ENCODE measurements around the gene CMKLR1. TPM values are rescaled to one million over a fixed set of nuclear protein-coding genes. Genes with fewer than 3 reads are reported as not detected.

The CMKLR1 gene
- total RNA-seq, 1 experiment from 2014 or later = 0.24 TPM

- ChIA-PET POLR2A (ENCODE audit: low non-redundant PET) (no interaction called here), CTCF (no interaction called here)
Observed at GRCh38 chr12:108325549-108325948, 13.6 kb downstream of the CMKLR1 start.

GRCh38 chr12:108325018-108325358 is 14.1 kb downstream of the CMKLR1 start:
- CTCF ChIA-PET = no interaction called here

More at GRCh38 chr12:108325549-108325948, 13.6 kb downstream of the CMKLR1 start:
- no peaks in the 10 kb centered on the region for H3K36me3 ChIP-seq (ENCODE audit: insufficient read depth, low read length, poor library complexity, severe bottlenecking)
- no peaks in the 10 kb centered on the region for H3K4me1 ChIP-seq (ENCODE audit: insufficient read depth, low read length, poor library complexity, severe bottlenecking)
- H3K4me3 ChIP-seq (ENCODE audit: low read depth, low read length, poor library complexity, severe bottlenecking) = no peak overlapping the region
- H3K9me3 ChIP-seq (ENCODE audit: low read depth, low read length, poor library complexity, severe bottlenecking) = no peaks in the 10 kb centered on the region
- BruUV-seq (replicated peaks) = no TSS peak
- peaks cover 10% of the 10 kb centered on the region for H3K27me3 ChIP-seq (replicated peaks; ENCODE audit: insufficient read depth, low read depth, low read length, poor library complexity)
- intact Hi-C loops (cut with micrococcal nuclease; ENCODE audit: unreplicated experiment) = no loop called here
- no peak overlapping the region for H3K27ac ChIP-seq (ENCODE audit: low read depth, low read length, poor library complexity, severe bottlenecking)
- DNase-seq (ENCODE audit: low spot score) = no peak
- no peak for TF ChIP-seq CTCF (conservative IDR thresholded peaks at IDR 0.05; ENCODE audit: low read depth, low read length)
- TF ChIP-seq EZH2 (IDR thresholded peaks at IDR 0.05; ENCODE audit: borderline replicate concordance, low read depth, low read length, poor library complexity, severe bottlenecking) = no peak

GRCh38 chr12:108324351-108325017 is 14.6 kb downstream of the CMKLR1 start:
- no peaks in the 10 kb centered on the region for H3K9me3 ChIP-seq (ENCODE audit: low read depth, low read length, poor library complexity, severe bottlenecking)
- H3K27ac ChIP-seq (ENCODE audit: low read depth, low read length, poor library complexity, severe bottlenecking) = no peak overlapping the region
- no peak for TF ChIP-seq CTCF (conservative IDR thresholded peaks at IDR 0.05; ENCODE audit: low read depth, low read length)
- TF ChIP-seq EZH2 (IDR thresholded peaks at IDR 0.05; ENCODE audit: borderline replicate concordance, low read depth, low read length, poor library complexity, severe bottlenecking) = no peak
- H3K4me1 ChIP-seq (ENCODE audit: insufficient read depth, low read length, poor library complexity, severe bottlenecking) = no peaks in the 10 kb centered on the region
- CTCF ChIA-PET = no interaction called here
- no peak overlapping the region for H3K4me3 ChIP-seq (ENCODE audit: low read depth, low read length, poor library complexity, severe bottlenecking)
- no peaks in the 10 kb centered on the region for H3K36me3 ChIP-seq (ENCODE audit: insufficient read depth, low read length, poor library complexity, severe bottlenecking)
- peaks cover 10% of the 10 kb centered on the region for H3K27me3 ChIP-seq (replicated peaks; ENCODE audit: insufficient read depth, low read depth, low read length, poor library complexity)
- no peak for DNase-seq (ENCODE audit: low spot score)
- POLR2A ChIA-PET (ENCODE audit: low non-redundant PET) = no interaction called here
- intact Hi-C loops (cut with micrococcal nuclease; ENCODE audit: unreplicated experiment) = no loop called here
- no TSS peak for BruUV-seq (replicated peaks)

More at GRCh38 chr12:108325018-108325358, 14.1 kb downstream of the CMKLR1 start:
- Histone ChIP-seq H3K4me1 (ENCODE audit: insufficient read depth, low read length, poor library complexity, severe bottlenecking) (no peaks in the 10 kb centered on the region), H3K36me3 (ENCODE audit: insufficient read depth, low read length, poor library complexity, severe bottlenecking) (no peaks in the 10 kb centered on the region), H3K4me3 (ENCODE audit: low read depth, low read length, poor library complexity, severe bottlenecking) (no peak overlapping the region), H3K9me3 (ENCODE audit: low read depth, low read length, poor library complexity, severe bottlenecking) (no peaks in the 10 kb centered on the region), H3K27me3 (replicated peaks; ENCODE audit: insufficient read depth, low read depth, low read length, poor library complexity) (peaks cover 10% of the 10 kb centered on the region), H3K27ac (ENCODE audit: low read depth, low read length, poor library complexity, severe bottlenecking) (no peak overlapping the region)
- DNase-seq (ENCODE audit: low spot score) = no peak
- POLR2A ChIA-PET (ENCODE audit: low non-redundant PET) = no interaction called here
- no TSS peak for BruUV-seq (replicated peaks)
- intact Hi-C loops (cut with micrococcal nuclease; ENCODE audit: unreplicated experiment) = no loop called here
- TF ChIP-seq CTCF (conservative IDR thresholded peaks at IDR 0.05; ENCODE audit: low read depth, low read length) = no peak
- TF ChIP-seq EZH2 (IDR thresholded peaks at IDR 0.05; ENCODE audit: borderline replicate concordance, low read depth, low read length, poor library complexity, severe bottlenecking) = no peak

Data from A673 (cell line).